ENCODE measurements around the gene TMEM132C.

Gene TMEM132C

DNA sequence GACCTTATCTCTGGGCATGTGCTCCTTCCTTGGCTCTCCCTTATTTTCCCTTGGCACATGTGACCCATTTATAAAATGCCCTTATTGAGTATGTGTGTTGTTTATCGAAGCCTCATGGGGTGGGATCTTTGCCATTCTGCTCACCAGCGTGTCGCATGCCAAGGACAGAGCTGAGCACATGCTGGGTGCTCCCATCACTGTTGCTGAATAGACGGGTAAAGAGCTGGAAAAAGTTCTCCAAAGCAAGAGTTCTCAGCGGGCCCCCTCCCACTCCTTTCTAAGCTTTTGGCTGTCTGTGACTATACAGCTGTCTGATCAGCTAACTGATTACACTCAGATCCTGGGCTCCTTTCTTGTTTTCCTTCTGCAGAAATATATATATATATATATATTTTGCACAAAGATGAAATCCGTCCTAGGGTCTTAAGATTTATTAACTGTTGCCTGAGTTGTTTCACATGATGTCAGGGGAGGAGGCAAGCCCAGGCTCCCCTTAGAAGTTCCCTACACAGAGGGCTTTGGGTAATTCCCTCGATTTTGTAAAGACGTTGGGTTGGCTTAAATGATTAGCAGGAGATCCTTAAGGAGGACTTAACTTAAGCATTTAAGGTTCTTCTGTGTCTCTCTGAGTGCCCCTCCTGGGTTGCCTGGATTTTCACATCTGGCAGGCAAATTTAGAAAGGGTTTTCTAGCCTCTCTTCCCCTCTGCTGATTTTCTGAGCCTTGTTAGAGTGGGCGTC lies 71.6 kb downstream of the TMEM132C start:
- no peak for DNase-seq (ENCODE audit: low read depth, low spot score)

DNA sequence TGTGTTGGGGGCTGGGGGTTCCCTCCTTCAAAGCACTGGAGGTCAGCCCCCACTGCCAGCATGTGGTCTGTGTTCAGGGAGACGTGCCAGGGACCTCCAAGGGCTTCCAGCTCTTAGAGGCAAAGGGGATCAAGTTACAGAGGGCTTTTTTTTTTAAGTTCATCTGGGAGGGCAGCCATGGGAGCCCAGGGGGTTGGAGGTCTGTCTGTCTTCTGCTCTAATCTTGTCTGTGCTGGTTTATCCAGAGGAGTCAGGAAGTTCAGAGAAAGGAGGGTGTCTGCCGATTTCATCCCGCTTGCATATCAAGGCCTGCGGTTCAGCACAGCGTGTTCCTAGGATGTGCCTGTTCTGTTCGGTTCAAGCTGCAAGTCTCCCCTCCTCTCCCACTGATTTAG lies 72.2 kb downstream of the TMEM132C start:
- no peak for DNase-seq (ENCODE audit: low read depth, low spot score)

DNA sequence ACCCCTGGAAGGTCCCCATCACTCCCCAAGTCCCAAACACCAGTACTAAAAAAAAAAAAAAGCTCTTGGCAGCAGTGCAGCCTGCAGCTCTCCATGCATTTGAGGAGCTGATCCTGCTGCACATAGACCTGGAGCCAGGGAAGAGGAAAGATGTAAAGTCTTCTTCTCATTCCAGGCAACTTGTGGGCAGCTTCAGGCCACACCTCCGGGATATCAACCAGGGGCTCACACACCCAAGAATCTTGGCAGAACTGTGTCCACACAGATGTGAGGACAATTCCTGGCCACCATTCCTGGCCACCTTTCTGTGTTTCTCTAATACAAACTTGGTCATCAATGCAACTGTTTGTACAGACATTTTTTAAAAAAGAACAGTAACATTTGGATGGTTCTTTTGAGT lies 72.7 kb downstream of the TMEM132C start:
- DNase-seq (ENCODE audit: low read depth, low spot score) = no peak

DNA sequence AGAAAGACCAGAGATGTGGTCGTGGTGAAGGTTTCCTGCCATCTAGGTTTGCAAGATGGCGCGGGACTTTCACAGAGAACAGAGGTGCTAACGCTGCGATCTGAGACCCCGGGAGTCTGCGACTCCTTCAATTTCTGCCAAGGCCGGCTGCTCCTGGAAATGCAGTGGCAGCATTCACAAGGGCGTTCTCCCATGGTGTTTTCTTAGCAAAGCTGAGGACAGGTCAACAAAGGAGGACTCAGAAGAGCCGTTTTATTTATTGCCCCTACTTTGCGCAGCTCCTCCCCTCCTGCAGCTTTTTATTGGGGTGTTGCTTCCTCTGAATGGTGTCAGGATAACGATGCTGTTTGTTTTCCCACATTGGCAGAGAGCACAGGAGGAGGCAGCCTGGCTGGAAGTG lies 86.3 kb downstream of the TMEM132C start:
- no peak for DNase-seq (ENCODE audit: low read depth, low spot score)

DNA sequence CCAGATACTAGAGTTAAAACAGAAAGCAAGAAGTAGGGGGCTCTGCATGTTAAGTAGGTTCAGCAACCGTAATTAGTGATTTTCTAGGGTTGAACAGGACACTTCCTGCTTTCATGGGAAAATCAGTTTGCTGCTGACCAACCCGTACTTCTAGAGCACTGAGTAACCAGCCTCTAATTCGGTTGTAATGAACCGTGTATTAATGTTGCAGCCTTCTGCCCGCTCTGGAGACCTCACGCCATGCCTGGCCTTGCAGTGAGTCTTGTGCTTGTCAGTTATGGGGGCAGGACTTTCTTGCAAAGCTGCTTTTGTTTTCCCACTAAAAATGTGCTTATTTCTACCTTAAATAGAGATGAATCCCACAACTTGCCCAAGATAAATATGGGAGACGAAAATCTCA lies 89.6 kb downstream of the TMEM132C start:
- no peak for DNase-seq (ENCODE audit: low read depth, low spot score)

DNA sequence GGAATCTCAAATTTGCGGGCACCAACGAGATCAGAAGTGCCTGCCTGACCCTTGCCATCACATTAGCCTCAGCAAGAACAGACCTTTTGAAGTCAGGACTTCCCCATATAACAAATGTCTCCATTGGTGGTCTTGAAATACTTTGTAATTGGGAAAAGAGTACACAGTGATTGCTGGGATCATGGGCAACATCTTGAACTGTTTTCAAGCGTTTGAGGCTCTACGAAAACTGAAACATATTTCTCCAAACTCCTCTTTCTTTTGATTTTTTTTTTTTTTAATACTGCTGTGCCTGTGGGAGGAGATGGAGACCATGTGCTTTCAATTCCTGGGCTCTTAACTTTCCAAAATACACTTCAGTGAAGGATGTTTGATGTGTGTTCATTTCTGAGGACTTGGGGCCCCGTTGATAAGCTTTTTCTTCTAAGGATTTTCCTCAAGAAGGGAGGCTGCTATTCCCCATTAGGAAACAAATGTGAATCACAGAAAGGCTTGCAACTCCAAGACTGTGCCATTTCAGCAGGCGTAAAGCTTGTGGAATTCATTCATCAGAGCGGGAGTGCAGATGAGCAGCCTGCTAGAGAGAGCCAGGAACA lies 94.5 kb downstream of the TMEM132C start:
- no peak for DNase-seq (ENCODE audit: low read depth, low spot score)

DNA sequence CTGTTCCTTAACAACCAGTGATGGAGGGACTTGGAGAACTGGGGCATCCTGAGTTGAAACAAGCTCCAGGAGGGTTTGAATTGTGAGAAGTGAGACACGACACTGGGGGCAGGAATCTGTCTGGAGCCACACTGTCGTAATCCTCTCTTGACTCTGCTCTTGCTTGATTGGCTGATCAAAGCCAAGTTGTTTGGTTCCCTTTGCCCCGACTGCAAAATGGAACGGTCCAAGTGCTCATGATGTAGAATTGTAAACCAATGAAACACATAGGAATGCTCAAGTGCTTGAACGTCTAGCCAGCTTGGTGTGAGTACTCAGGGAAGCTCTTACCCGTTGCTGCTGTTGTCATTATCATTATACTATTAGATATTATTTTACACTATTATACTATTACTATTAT lies 98.1 kb downstream of the TMEM132C start:
- no peak for DNase-seq (ENCODE audit: low read depth, low spot score)

DNA sequence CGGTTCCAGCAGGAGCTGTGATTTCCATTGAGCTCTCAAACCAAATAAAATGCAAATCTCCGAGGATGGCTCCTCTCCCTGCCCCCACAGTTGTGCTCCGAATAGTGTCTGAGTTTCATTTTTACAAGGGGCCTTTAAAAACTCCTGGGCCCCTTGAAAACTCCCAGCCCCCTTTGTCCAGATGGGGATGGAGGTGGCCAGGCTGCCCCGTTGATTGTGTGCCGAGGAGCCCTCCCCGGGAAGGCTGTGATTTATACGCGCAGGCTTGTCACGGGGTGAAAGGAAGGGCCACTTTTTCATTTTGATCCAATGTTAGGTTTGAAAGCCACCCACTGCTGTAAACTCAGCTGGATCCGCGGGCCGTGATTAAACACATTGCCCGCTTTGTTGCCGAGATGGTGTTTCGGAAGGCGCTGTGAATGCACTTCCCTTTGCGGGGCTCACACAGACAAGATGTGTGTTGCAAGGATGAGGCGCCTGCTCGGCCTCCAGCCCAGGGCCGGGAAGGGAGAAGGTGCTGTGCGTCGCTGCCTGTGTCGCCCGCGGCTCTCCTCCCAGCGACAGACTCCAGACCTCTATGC lies 98.8 kb downstream of the TMEM132C start:
- no peak for DNase-seq (ENCODE audit: low read depth, low spot score)

DNA sequence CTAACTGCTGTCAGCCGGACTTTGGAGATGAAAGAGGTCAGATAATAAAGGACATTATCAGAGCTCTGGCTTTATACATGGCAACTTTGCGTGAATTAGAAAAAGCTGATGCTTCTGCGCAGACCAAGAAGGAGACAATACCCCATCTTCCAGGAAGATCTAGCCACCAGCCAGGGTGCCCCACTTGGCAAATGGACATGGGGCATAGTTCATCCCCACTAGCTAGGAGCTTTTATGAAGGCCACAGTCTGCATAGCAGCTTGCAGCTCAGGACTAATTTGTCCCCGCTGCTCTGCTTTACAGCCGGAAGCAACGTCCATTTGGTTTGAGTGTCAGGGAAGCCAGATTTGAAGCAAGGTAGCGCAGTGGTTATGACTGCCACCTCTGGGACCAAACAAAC lies 101.0 kb downstream of the TMEM132C start:
- DNase-seq (ENCODE audit: low read depth, low spot score) = no peak

DNA sequence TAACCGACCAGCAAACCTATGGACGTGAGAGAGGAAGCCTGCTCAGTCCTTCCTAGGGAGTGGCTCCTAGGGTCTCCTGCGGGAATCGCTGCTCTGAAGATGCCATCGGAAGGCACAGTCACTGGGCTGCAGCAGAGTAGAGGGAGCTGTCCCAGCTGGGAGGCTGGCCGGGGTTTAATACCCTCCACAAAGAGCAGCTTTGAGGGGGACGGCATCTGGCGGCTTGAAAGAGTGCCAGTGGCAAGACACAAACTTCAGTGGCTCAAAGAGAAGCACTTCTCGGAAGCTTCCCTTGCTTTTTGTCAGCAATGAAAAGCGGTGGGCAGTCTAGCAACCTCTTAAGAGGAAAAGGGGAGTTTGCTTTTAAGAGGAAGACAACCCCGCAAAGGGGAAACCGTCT lies 114.6 kb downstream of the TMEM132C start:
- no peak for DNase-seq (ENCODE audit: low read depth, low spot score)

DNA sequence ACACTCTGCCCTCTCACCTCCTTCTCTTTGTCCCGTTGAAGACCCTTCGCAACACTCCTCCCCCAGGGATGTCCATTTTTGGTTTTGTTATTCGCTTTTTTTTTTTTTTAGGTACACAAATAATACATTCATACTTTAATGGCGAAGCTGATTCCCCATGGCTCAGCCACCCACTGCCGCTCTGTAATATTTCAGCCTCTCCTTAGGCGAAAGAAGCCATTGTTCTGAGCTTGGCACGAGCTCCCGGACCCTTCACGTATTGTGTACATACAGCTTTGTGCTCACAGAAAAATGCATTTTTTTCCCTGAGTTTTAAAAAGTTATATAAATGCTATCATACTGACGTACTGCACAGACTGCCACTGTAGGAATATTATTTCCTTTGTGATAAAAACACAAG lies 115.0 kb downstream of the TMEM132C start:
- DNase-seq (ENCODE audit: low read depth, low spot score) = no peak

DNA sequence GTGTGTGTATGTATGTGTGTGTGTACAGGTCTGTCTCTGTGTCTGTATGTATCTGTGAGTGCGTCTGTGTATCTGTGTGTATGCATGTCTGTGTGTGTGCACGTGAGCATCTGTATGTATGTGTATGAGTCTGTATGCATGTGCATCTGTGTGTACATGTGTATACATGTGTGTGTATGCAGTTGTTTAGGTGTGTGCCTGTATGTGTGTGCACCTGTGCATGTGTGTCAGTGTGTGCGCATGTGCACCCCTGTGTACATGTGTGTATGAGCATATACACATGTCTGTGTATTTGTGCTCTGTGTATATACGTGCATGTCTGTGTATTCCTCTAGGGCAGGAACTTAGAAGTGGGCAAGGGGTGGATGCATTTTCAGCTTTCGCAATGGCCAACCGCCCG lies 116.0 kb downstream of the TMEM132C start:
- no peak for DNase-seq (ENCODE audit: low read depth, low spot score)

DNA sequence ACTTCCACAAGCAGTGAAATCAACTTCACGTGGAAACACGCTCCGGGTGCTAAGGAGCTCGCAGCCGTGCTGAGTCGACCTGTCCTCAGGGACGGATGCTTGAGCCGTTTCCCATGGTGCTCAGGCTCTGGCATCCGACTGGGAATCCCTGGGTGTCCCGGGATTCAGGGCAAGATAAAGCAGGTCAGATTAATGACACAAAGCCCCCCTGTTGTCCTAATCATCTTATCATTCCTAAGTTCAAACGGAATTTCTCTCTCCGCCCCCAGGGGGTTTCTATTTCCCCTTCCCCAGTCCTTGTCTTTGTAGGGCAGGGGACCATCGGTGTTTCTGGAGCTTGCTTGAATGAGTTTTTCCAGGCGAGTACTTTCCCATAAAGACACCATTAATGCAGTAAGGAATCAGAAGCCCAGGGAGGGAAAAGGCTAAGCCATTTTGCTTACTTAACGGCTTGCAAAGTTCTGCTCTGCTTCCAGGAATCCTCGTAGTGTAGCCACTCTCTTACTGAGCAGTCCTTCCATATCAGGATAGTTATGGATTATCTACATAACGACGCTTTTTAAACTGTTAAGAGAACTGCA lies 116.5 kb downstream of the TMEM132C start:
- no peak for DNase-seq (ENCODE audit: low read depth, low spot score)

DNA sequence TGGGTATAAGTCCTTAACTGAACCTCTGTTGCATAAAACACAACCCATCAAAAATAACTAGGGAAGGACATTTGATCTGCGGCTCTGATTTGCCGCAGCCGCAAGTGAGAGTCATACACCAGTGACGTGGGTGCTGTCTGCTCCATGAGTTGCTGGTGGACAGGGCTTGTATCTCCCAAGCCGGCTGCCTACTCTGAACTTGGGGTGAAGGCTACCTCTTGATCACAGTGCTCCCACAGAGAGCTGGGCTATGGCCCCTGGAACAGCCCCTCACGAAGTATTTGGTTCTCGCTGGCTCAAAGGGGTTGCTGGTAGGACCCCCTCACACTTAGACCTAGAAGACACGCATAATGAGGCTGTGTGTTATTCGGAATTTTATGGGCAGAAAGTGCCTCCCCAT lies 118.8 kb downstream of the TMEM132C start:
- DNase-seq (ENCODE audit: low read depth, low spot score) = no peak

DNA sequence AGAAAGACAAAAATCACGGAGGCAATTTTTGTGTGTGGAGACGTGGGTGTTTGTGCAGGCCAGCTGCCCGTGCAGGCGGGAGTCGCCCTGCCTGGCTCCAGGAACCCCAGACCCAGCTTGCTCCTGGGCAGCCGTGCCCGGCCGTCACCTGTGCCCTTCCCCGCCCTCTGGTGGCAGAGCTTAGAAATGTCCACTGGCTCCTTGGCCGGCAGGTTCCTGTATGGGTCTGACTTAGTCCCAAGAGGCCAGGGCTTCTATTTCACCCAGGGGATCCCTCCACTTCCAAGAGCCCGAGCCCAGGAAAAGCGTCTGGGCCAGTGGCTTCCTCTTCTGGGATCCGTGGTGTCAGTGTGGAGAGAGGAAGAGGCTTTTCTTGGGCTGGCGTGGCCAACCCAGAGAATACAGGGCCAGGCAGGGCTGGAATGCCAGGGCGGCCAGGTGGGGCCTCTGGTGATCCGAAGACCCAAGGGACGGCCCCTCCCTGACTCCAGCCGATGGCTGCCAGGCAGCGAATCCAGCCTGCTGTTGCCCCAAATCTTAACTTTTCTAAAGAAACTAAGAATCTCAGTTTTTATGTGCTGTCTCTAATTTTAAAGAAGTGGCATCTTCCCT lies 120.9 kb downstream of the TMEM132C start:
- no peak for DNase-seq (ENCODE audit: low read depth, low spot score)

DNA sequence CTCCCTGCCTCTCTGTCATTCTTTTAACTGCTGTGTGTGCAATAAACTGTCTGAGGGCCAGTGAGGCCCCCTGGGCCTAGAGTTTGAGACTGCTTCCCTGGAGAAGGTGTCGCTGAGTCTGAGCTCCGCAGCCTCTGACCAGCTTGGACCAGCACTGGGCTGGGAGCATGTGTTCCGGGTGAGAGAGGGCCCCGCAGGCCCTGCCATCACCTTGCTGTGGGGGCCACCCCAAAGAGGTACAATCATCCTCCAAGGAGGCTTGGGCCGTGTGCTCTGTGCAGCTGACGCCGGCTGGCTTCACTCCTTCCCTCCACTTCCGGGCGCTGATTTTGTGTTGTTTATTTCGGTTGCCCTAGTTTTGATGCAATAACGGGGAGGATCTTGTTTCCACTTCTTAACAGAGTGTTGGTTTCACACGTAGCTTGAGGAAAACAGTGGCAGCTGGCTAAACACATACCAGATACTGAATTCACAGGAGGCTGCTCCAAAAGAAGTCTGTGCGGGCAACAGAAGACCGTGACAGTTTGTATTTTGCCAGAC lies 121.6 kb downstream of the TMEM132C start:
- no peak for DNase-seq (ENCODE audit: low read depth, low spot score)

DNA sequence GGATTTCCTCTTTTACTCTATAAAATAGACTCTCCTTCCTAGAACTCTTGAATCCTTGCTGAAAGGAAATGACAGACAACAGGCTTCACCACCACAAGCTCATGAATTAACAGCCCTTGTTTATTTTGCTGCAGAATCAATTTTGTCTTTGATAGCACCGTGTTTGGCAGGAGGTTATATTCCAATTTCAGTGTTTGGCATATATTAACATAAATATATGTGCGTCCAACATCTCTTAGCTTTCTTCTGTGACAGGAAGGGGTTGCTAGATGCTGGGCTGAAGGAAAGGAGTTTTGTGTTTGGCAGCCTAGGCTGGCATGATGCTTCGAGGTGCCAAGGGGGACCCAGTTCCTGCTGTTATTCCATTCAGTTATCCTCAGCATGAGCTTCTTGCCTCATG lies 126.4 kb downstream of the TMEM132C start:
- no peak for DNase-seq (ENCODE audit: low read depth, low spot score)

DNA sequence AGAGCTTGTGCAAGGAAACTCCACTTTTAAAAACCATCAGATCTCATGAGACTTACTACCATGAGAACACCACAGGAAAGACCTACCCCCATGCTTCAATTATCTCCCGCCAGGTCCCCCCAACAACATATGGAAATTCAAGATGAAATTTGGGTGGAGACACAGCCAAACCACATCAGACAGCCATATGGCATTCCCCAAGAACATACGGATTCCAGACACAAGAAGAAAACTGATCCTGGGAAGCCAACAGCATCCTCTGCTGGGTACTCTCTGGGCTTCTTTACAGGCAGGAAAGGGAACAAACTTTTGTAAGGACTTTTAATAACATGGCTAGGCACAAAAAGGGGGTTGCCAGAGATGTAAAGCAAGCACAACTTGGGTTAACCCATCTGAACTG lies 127.2 kb downstream of the TMEM132C start:
- no peak for DNase-seq (ENCODE audit: low read depth, low spot score)

DNA sequence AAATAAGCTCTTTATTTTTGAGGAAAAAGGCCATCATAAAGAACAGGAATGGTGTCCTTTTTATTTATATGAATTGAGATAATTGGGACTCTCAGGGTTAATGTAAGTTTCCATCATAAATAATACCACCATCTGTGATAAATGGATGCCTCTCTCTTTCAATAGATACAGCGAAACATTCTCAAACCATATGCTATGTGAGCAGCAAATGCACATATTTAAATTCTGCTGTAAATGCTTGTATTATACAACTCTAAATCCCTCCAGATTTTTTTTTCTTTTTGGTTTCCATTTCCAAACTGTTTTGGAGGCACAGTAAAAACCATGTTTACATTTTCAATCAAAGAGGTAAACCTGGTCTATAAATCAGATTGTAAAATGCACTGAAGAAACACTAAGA lies 132.3 kb downstream of the TMEM132C start:
- no peak for DNase-seq (ENCODE audit: low read depth, low spot score)

DNA sequence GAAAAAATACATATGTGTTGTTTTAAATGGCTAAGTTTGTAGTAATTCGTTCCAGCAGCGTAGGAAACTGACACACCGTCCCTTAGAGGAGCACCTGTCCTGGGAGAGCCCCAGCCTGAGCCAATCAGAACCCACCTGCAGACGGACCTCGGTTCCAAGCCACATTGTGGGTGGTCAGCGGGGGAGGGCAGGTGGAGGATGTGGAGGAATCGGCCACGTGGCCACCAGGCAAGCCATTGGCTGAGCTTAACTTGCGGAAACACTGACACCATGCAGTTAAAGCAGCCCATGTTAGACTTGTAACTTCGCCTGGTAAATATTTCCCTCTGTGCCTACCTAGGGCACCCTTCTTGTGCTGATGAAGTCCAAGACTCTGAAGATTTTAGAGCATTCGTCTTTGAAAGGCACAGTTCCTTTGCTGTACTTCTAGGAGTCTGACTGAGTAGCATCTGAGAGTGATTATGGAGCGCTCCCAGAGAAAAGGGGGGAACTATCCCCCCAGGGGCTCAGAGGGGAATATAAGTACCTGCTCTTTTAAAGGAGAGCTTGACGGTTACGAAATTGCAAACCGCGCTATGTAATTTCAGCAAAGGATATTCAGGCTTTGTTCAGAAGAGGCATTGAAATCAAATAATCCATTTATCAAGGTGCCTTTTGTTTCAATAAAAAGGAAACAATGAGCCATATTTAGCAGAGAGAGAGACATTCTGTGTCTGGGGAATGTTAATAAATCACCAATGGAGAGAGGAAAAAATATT lies 135.7 kb downstream of the TMEM132C start:
- no peak for DNase-seq (ENCODE audit: low read depth, low spot score)

DNA sequence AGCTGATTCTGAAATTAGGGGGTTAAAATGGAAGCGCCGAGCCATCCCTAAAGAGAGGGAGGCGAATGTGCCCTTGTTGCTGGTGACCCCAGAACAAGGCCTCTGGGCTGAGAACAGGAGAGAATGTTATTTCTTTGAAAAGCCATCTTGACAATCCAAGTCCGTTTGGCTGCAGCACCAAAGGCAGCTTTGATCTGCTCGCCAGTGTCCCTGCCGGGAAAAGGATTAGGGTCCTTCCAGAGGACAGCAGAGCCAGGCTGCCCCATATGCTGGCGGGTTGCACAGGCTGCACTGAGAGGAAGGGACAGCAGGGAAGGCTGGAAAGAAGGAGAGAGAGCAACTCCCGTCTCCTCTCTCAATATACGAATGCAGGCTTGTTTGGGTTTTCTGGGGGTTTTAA lies 141.7 kb downstream of the TMEM132C start:
- no peak for DNase-seq (ENCODE audit: low read depth, low spot score)

Data from activated naive CD8-positive, alpha-beta T cell treated with anti-CD3 and anti-CD28 coated beads, Interleukin-2, amount 50 U/mL, for 16 hours (primary cell).